Heart right ventricle (tissue), 16 donors: ENCODE results near the gene RFTN1. TPM values are rescaled to one million over a fixed set of nuclear protein-coding genes. Genes with fewer than 3 reads are reported as not detected.
A peak's percentile ranks its signal among the peaks of the same experiment; 100 is the strongest.

Experiments used
- ATAC-seq, 8 donors: fragments of 200-7000 bp; cut with Tn5 transposase; one replicate each; pipeline ENCODE4 v1.9.1; 2020; ENCODE audit warnings: mild to moderate bottlenecking in 8 of 8, moderate library complexity in 8 of 8, moderate number of reproducible peaks in 1 of 8
- DNase-seq, 2 donors: peaks; one replicate each; pipeline ENCODE4 v3.0.0-alpha.2; 2020
- H3K27ac ChIP-seq, 10 donors: fragments of 200-600 bp; sonication (generic) in 2 of 10; one replicate each; pipeline versions ENCODE4 v1.5.0 to v1.8.0; 2020 to 2022; ENCODE audit warnings: mild to moderate bottlenecking in 3 of 10
- H3K27me3 ChIP-seq, 7 donors: fragments of 200-600 bp; one replicate each; pipeline ENCODE4 v1.8.0; 2021 to 2022; ENCODE audit warnings: mild to moderate bottlenecking in 2 of 7
- H3K36me3 ChIP-seq, 9 donors: fragments of 200-600 bp; sonication (generic) in 1 of 9; one replicate each; pipeline versions ENCODE4 v1.5.0 to v1.8.0; 2020 to 2022; ENCODE audit warnings: mild to moderate bottlenecking in 2 of 9
- H3K4me1 ChIP-seq, 9 donors: fragments of 200-600 bp; sonication (generic) in 1 of 9; one replicate each; pipeline versions ENCODE4 v1.5.0 to v1.8.0; 2020 to 2022; ENCODE audit warnings: mild to moderate bottlenecking in 4 of 9
- H3K4me3 ChIP-seq, 10 donors: fragments of 200-600 bp; sonication (generic) in 2 of 10; one replicate each; pipeline versions ENCODE4 v1.5.0 to v1.8.0; 2020 to 2022; ENCODE audit warnings: mild to moderate bottlenecking in 7 of 10, moderate library complexity in 2 of 10
- H3K9me3 ChIP-seq, 11 donors: fragments of 200-600 bp in 10 of 11; sonication (generic) in 2 of 11; one replicate each; pipeline versions ENCODE4 v1.5.0 to v1.8.0; 2013 to 2022; ENCODE audit warnings: mild to moderate bottlenecking in 2 of 11, control low read depth in 1 of 11, moderate library complexity in 1 of 11
- WGBS, 2 donors: extraction: QIAGEN DNeasy Blood & Tissue Kit; methylation state at CpG; one replicate each; pipeline ENCODE4 v1.1.7; 2013; ENCODE audit warnings: inconsistent platforms in 1 of 2; 5-methylcytosine and 5-hydroxymethylcytosine counted together
- intact Hi-C, 10 donors: fragments of 100-400 bp; cut with DNase I; formaldehyde crosslinking; loops; one replicate each; pipeline versions ENCODE4 v1.11.1 to v1.14.2; 2022
- polyA plus RNA-seq, 2 donors: library from polyadenylated mRNA; stranded (reverse); fragments of 200-250 nt; gene quantifications; one replicate each; pipeline ENCODE4 v1.2.3, GENCODE V29; 2013
- total RNA-seq, 10 donors: library from RNA; stranded (reverse); fragmentation: NEBNext Ultra II Directional in 3 of 10; extraction: Animal tissue kit (Norgen Biotek cat#: 25700) in 3 of 10; gene quantifications; one replicate each; pipeline versions ENCODE4 v1.2.1 to v1.2.4, GENCODE V29; 2021 to 2023
- TF ChIP-seq, protein P1 (sequence below), 9 donors: fragments of 200-600 bp; sonication (generic) in 2 of 9; IDR thresholded peaks; one replicate each; pipeline versions ENCODE4 v1.5.0 to v1.8.0; 2021 to 2022; ENCODE audit warnings: antibody characterized with exemption in 9 of 9, mild to moderate bottlenecking in 5 of 9, moderate library complexity in 1 of 9
- donor health status: Arrhythmogenic right ventricular cardiomyopathy.
- donor health status: ischemic (EF 13 %, LVEDD 7.1; RV severe dilation, severe dysfunction).
- donor health status: healthy with polysubstance abuse.
- donor health status: DM: no; HTN: yes; CAD: no.
- donor health status: DM: no; HTN: no; CAD: no.
- donor health status: ischemic (EF 25% LVEDD 6.9; RV normal size, moderate dysfunction).
- donor health status: ischemic (EF 25% LVEDD 5.7; RV mildly dilated, moderate dysfunction).
- donor health status: healthy.
- donor health status: DM: yes; HTN: yes; CAD: no.
- donor health status: Ischemic cardiomyopathy.
- donor health status: ischemic (EF 35%, LVEDD 5.7; RV mildly dilated, moderate dysfunction).
- donor health status: nonischemic (EF 11% LVEDD 7.7; RV severe dilation, severe dysfunction).
- donor health status: DM: yes; HTN: yes; CAD: no.
- donor health status: PGD.
- donor health status: ischemic (EF 29% LVEDD 5.4; RV normal size, mild dysfunction).
- donor health status: nonischemic (EF 23%, LVEDD 6.1; RV moderate dilation, normal function).

RFTN1 gene
- total and polyA plus RNA-seq, 12 donors, result 17.4 to 32.2 (median 24.0) TPM

DNA sequence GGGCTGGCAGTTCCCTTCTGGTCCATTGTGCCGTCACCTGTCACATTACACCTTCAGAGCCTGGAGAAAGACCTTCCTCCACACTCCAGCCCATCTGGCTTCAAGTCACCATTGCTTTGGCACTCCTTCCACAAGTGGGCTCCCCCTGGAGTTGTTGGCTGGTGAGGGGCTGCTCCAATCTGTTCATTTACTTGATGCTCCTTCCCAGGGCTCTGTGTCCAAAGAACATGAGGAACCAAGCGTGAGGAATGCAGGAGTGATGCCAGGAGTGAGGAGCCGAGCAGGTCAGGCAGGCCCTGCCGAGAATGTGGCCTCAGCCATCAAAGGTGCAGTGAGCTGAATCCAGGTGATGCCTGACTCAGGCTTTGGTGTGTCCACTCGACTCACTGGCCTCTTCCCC is 191.3 kb downstream of the RFTN1 start:
- Histone ChIP-seq H3K36me3 (peaks cover 0 to 98% (median 37%) of the 10 kb centered on the region in 9 donors), H3K27me3 (no peaks in the 10 kb centered on the region), H3K4me1 (peaks cover 0 to 22% (median 0%) of the 10 kb centered on the region in 9 donors), H3K27ac (no peak overlapping the region), H3K4me3 (no peak overlapping the region), H3K9me3 (no peaks in the 10 kb centered on the region)
- no peak for DNase-seq
- TF ChIP-seq, protein P1, sequence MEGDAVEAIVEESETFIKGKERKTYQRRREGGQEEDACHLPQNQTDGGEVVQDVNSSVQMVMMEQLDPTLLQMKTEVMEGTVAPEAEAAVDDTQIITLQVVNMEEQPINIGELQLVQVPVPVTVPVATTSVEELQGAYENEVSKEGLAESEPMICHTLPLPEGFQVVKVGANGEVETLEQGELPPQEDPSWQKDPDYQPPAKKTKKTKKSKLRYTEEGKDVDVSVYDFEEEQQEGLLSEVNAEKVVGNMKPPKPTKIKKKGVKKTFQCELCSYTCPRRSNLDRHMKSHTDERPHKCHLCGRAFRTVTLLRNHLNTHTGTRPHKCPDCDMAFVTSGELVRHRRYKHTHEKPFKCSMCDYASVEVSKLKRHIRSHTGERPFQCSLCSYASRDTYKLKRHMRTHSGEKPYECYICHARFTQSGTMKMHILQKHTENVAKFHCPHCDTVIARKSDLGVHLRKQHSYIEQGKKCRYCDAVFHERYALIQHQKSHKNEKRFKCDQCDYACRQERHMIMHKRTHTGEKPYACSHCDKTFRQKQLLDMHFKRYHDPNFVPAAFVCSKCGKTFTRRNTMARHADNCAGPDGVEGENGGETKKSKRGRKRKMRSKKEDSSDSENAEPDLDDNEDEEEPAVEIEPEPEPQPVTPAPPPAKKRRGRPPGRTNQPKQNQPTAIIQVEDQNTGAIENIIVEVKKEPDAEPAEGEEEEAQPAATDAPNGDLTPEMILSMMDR (IDR thresholded peaks at IDR 0.05), result no peak
- 80% methylated on average over 5 of the region's 5 CpGs for WGBS, 2 donors
- ATAC-seq, result peak in 1 of 8 donors; percentile 24
- intact Hi-C loops, result no loop called here

DNA sequence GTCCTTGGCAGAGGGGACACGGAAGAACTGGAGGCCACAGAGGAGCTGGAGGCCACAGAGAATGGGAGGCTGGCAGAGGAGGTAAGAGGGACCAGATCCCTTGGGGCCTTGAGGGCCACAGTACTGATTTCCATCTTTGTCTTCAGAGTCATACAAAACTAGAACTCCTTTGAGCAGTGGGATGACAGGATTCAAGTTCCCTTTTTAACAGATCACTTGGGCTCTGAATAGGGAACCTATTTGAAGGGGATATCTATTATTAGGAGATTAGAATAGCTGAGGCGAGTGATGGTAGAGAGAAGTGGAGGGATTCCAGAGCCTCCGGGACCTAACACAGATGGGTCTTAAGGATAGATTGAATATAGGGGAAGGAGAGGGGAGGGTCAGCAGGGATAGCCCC is 192.8 kb downstream of the RFTN1 start:
- H3K4me3 ChIP-seq, result no peak overlapping the region
- peaks cover 0 to 98% (median 41%) of the 10 kb centered on the region in 9 donors for H3K36me3 ChIP-seq
- H3K27ac ChIP-seq, result no peak overlapping the region
- H3K4me1 ChIP-seq, result peaks cover 0 to 19% (median 0%) of the 10 kb centered on the region in 9 donors
- no peaks in the 10 kb centered on the region for H3K9me3 ChIP-seq
- TF ChIP-seq, protein P1 (IDR thresholded peaks at IDR 0.05), result no peak
- ATAC-seq, result no peak
- H3K27me3 ChIP-seq, result no peaks in the 10 kb centered on the region
- WGBS, 2 donors, result 91 to 93% methylated on average over 3 of the region's 3 CpGs
- DNase-seq, result no peak
- intact Hi-C loops, result no loop called here

DNA sequence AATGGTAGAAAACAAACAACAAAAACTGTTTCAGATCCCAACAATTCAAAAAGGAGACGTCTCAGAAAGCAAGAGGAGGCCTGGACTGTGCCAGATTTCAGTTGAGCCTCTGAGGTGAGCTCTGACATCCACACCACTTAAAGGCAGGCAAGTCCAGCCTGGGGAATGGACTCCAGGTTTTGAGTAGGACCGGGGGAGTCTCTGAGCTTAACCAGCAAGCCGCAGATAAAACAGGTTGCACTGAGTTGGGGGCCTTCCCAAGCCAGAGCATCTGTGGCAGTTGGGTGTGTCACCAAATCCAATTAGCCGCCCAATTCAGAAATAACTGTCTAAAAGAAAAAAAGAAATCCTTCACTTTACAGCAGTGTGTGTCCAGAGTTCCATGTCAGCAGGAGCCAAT is 193.8 kb downstream of the RFTN1 start:
- intact Hi-C loops, result no loop called here
- Histone ChIP-seq H3K4me1 (peaks cover 0 to 19% (median 0%) of the 10 kb centered on the region in 9 donors), H3K27me3 (no peaks in the 10 kb centered on the region), H3K4me3 (no peak overlapping the region), H3K9me3 (no peaks in the 10 kb centered on the region), H3K27ac (no peak overlapping the region), H3K36me3 (peaks cover 0 to 98% (median 46%) of the 10 kb centered on the region in 9 donors)
- TF ChIP-seq, protein P1 (IDR thresholded peaks at IDR 0.05), result no peak
- DNase-seq (no peak), ATAC-seq (no peak)
- 82 to 84% methylated on average over 4 of the region's 4 CpGs for WGBS, 2 donors

DNA sequence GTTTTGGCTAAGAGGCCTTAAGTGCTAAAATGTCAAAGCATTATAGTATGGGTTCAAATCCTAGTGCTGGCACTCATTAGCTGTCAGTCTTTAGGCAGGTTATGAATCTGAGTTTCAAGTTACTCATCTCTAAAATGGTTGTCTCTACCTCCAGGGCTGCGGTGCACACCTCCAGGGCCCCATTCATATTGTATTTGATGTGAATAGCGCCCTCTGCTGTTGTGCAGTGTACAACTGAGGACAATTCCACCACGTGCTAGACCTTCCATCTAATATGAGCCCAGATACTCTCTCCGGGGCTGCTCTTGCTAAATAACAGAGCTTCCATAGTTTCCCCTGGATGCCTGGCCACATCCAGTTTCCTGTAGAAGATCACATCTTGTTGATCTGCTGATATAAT is 194.2 kb downstream of the RFTN1 start:
- intact Hi-C loops, result no loop called here
- DNase-seq (no peak), ATAC-seq (no peak)
- 63 to 64% methylated on average over 4 of the region's 4 CpGs for WGBS, 2 donors
- H3K9me3 ChIP-seq, result no peaks in the 10 kb centered on the region
- H3K4me1 ChIP-seq, result peaks cover 0 to 19% (median 0%) of the 10 kb centered on the region in 9 donors
- H3K27me3 ChIP-seq, result no peaks in the 10 kb centered on the region
- TF ChIP-seq, protein P1 (IDR thresholded peaks at IDR 0.05), result peak in 8 of 9 donors; percentile 8 to 48 (median 36)
- no peak overlapping the region for H3K27ac ChIP-seq
- peaks cover 0 to 100% (median 46%) of the 10 kb centered on the region in 9 donors for H3K36me3 ChIP-seq
- no peak overlapping the region for H3K4me3 ChIP-seq
